GM21825 (cell line): ENCODE data around the gene APOBEC3B.
"Not testable (repeated sequence)": the region's sequence is repeated elsewhere in the genome, so short reads cannot be mapped to it uniquely, and the experiment has no call there.

Experiments used
- ATAC-seq: cut with Tn5 transposase; IDR thresholded peaks from one replicate; pipeline ENCODE4 v1.9.1; 2021; ENCODE audit warnings: mild to moderate bottlenecking, moderate library complexity; ENCODE audit not compliant: unreplicated experiment

APOBEC3B gene

GRCh38 chr22:38950527-38951295 is 31.4 kb upstream of the APOBEC3B start:
- ATAC-seq: no peak

GRCh38 chr22:38951734-38952133 is 30.4 kb upstream of the APOBEC3B start:
- ATAC-seq: no peak

- ATAC-seq: no peak
Measured at GRCh38 chr22:38952281-38952993, 29.7 kb upstream of the APOBEC3B start.

DNA sequence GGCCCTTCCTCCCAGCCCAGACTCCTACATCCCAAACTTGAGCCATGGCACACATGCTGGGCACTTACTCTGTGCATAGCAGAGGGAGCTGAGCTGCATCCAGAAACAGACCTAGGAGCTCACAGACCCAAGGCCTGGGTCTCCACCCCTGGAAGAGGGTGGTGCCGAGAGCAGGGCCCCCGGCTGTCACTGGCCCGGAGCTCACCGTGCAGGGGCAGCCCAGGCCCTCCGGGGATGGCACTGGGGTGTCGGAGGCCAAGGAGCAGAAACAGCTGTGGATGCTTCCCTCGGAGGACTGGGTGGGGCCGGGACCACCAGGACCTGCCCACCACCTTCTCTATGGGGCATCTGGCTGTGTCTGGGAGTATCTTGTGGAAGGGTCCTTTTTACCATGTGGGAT is 29.1 kb upstream of the APOBEC3B start:
- ATAC-seq: no peak

- peak; percentile 64 for ATAC-seq
Measured at GRCh38 chr22:38953577-38954413, 28.4 kb upstream of the APOBEC3B start.

DNA sequence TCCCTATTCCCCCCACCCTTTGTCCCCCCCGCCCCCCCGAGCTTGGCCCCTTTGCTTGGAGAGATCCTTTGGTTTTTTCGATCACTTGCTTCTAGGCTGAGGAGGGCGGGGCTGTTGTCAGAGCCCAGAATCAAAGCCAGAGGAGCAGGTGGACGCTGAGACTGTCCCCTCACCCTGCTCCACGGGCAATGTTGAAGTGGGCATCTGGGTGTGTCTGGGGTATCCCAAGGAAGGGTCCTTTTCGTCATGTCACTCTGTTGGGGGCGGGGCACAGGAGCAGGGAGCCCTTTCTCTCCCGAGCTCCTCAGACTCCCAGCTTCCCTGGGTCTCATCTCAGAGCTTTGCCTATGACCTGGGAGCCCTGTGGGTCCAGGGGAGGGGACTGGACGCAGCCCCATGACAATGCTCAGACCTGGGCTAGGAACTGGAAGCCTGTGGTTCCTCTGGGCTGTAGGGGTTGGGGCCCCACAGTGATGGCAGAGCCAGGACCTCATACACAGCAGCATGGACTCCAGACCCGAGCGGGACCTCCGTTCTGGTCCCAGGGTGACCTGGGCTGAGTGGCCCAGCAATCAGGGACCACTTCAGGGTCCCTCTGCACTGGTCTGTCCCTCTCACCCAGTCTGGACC is 27.6 kb upstream of the APOBEC3B start:
- no peak for ATAC-seq

DNA sequence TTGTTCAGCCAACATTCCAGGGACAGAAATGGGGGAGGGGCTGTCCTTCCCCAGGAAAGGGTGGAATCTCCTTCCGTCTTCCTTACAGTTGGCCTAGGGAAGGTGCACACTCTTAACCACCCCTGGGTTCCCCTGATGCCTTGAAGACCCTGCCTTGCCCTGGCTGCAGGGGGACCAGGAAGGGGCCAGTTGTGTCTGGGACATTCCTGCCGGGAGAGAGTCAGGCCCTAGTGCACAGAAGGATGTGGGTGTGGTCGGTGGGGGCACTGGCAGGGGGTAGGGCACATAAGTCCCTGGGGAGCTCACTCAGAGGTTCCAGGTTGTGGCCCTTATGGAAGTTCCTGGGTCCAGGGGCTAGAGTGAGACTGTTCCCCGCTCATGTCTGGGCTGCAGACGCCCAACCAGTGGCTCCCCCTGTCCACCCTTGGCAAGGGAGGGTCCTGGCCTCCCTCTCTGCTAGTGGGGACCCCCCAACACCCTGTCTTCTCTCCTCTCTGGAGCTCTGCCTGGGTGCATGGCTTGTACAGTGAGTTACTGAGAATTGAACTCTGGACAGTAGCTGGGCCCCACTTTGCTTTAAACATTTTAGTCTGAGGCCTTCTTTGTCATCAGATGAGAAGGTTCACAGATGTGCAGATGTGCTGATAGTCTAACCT is 26.8 kb upstream of the APOBEC3B start:
- ATAC-seq: no peak

GRCh38 chr22:38955926-38956325 is 26.2 kb upstream of the APOBEC3B start:
- no peak for ATAC-seq

DNA sequence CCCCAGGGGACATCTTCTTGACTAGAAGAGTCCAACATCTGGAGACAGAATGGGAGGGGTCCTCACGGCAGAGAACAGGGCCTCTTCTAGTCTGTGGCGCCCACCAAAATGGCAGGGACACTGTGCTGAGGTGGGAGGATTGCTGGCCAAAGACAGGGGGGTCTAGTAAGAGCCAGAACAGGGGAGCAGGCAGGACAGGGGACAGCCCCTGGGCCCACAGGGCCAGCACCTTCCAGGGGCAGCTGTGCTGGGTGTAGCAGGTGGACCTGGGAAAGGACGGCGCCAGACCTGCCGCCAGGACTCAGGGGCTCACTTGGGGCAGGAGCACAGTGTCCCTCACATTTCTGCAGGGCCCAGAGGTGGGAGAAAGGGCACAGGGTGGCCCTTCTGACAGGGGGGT is 25.6 kb upstream of the APOBEC3B start:
- ATAC-seq: no peak

GRCh38 chr22:38957046-38957770 is 24.9 kb upstream of the APOBEC3B start, which contains the start of gene APOBEC3A:
Gene APOBEC3A, plus strand, starts transcription at chr22:38957609. Its CDS starts 83 bp downstream, at chr22:38957692.
- no peak for ATAC-seq

- ATAC-seq: no peak
Measured at GRCh38 chr22:38957808-38958650, 24.1 kb upstream of the APOBEC3B start.

- ATAC-seq: not testable (repeated sequence)
Measured at GRCh38 chr22:38958651-38958943, 23.6 kb upstream of the APOBEC3B start.

DNA sequence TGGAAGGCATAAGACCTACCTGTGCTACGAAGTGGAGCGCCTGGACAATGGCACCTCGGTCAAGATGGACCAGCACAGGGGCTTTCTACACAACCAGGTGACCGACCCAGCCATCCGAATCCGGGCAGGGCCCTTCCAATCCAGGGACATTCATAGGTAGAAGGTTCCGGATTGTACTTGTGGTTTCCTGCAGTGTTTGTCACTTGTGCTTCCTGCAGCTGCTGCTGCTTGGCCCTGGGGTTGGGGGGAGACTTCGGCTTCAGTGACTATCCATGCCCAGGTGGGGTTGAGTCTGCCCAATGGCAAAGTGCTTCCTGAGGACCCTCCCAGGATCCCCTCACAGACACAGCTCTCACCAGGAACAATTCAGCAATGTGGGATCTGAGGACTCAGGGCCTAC is 22.6 kb upstream of the APOBEC3B start:
- no peak for ATAC-seq

DNA sequence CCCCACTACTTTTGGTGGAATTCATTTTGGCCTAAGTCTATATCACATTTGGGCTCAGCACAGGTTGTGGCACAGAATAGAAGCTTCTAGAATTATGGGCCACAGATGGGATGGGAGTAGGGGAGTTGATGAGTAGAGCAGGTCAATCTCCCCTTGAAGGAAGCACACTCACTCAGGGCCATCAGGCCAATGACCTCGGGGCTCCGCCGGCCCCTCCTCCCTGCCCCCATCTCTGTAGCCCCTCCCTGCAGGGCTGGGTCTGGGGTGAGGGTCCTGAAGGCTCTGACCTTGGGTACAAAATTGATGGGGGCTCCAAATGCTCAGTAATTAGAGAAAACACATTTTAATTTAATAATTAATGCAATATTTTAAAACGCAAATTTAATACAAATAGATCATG is 21.5 kb upstream of the APOBEC3B start:
- ATAC-seq: not testable (repeated sequence)

DNA sequence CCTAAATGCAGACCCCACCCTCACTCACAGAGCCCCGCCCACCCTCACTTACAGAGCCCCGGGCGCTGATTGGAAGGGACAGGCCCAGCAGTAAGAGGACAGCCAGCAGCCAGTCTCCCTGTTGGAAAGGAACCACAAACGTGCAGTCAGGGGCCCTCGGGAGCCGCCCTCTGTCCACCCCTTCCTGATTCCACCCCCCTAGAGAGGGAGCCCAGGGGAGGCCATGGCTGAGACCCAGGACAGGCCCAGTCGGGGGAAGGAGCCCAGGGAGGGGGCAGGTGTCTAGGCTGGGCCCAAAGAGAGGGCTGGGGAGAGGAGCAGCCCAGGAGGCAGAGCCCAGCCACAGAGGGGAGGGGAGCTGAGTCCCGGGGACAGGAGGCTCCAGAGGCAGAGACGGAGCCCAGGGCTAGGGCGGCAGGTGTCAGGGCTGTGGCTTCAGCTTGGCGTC is 18.8 kb upstream of the APOBEC3B start:
- ATAC-seq: not testable (repeated sequence)

GRCh38 chr22:38963872-38964271 is 18.3 kb upstream of the APOBEC3B start:
- ATAC-seq: no peak

DNA sequence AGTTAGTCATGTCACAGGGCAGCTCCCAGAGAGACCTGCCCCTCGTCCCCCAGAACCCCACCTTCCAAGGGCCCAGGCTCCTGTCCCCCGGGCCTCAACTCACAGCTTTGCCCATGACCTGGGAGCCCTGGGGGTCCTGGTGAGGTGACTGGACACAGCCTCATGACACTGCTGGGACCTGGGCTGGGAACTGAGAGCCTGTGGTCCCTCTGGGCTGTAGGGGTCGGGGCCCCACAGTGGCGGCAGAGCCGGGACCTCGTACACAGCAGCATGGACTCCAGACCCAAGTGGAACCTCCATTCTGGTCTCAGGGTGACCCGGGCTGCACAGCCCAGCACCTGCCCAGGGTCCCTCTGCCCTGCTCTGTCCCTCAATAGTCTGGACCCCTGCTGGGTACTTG is 17.8 kb upstream of the APOBEC3B start:
- ATAC-seq: no peak

DNA sequence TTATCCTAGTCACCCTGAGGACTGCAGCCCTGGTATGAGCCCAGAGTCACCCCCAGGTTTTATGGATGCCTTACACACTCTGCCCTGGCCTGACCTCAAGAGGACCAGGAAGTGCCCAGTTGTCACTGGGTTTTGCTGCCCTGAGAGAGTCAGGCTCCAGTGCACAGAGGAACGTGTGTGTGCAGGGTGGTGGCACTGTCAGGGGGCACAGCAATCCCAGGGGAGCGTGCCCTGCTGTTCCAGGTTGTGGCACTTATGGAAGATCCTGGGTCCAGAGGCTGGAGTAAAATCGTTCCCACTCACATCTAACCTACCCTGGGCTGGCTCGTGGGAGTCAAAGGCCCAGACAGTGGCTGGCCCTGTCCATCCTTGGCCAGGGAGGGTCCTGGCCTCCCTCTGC is 17.2 kb upstream of the APOBEC3B start:
- ATAC-seq: no peak
